Adrenal gland (tissue), 12 donors: Measurements from ENCODE around the gene C2orf42. TPM values are rescaled to one million over a fixed set of nuclear protein-coding genes. Genes with fewer than 3 reads are reported as not detected.

Experiments used
- DNase-seq, 7 donors: peaks; one replicate each; pipeline ENCODE4 v3.0.0-alpha.2; 2019 to 2020
- H3K27ac ChIP-seq, 5 donors: fragments of 200-600 bp; sonication (generic) in 4 of 5; 1 replicate in 3 of 5; 2 replicates in 2 of 5; pipeline versions ENCODE4 v1.5.1 to v1.8.0; 2016 to 2020; ENCODE audit warnings: mild to moderate bottlenecking in 1 of 5
- H3K27me3 ChIP-seq: fragments of 200-600 bp; 2 replicates; pipeline ENCODE4 v1.8.0; 2021
- H3K36me3 ChIP-seq, 2 donors: fragments of 200-600 bp; replicated peaks in 1 of 2; 1 replicate in 1 of 2; 2 replicates in 1 of 2; pipeline versions ENCODE4 v1.5.1 to v1.8.0; 2018 to 2022
- H3K4me1 ChIP-seq, 2 donors: fragments of 200-600 bp; replicated peaks in 1 of 2; 1 replicate in 1 of 2; 2 replicates in 1 of 2; pipeline versions ENCODE4 v1.5.1 to v1.8.0; 2018 to 2021
- H3K4me3 ChIP-seq, 4 donors: fragments of 200-600 bp; sonication (generic) in 3 of 4; one replicate each; pipeline ENCODE4 v1.5.1; 2016 to 2018
- H3K9me3 ChIP-seq, 3 donors: fragments of 200-600 bp; sonication (generic) in 1 of 3; replicated peaks in 1 of 3; 1 replicate in 2 of 3; 2 replicates in 1 of 3; pipeline versions ENCODE4 v1.5.1 to v1.8.0; 2016 to 2021
- POLR2A ChIP-seq, 2 donors: fragments of 450-650 bp; IDR thresholded peaks; one replicate each; pipeline ENCODE4 v1.6.1; 2017; ENCODE audit warnings: antibody characterized with exemption in 2 of 2, mild to moderate bottlenecking in 2 of 2, moderate library complexity in 1 of 2
- WGBS, 4 donors: extraction: QIAGEN DNeasy Blood & Tissue Kit in 2 of 4; methylation state at CpG; one replicate each; pipeline versions ENCODE4 v1.1.5 to v1.1.7; 2013 to 2017; 5-methylcytosine and 5-hydroxymethylcytosine counted together
- intact Hi-C, 2 donors: fragments of 100-400 bp; cut with DNase I; formaldehyde crosslinking; loops; one replicate each; pipeline versions ENCODE4 v1.14.1 to v1.15.0; 2022 to 2023
- polyA plus RNA-seq, 3 donors: library from polyadenylated mRNA; stranded (reverse); fragments of 200-250 nt in 2 of 3; fragments of 350-450 nt in 1 of 3; fragmentation: Illumina TruSeq in 1 of 3; extraction: RNeasy Lipid Tissue Mini Kit (QIAGEN cat#74804) in 1 of 3; gene quantifications; one replicate each; pipeline ENCODE4 v1.2.3, GENCODE V29; 2013 to 2014
- total RNA-seq, 9 donors: library from RNA; depleted of rRNA in 4 of 9; stranded (reverse); fragments of >200 nt in 4 of 9; fragments of 120-200 nt in 1 of 9; fragmentation: NEBNext Ultra II Directional in 1 of 9; extraction: Animal tissue kit (Norgen Biotek cat#: 25700) in 1 of 9; gene quantifications; one replicate each; pipeline versions ENCODE4 v1.1.0 to v1.2.4, GENCODE V29; 2013 to 2023
- TF ChIP-seq, protein P1 (sequence below), 6 experiments: fragments of 450-650 bp in 4 of 6; fragments of 200-600 bp in 2 of 6; sonication (generic) in 1 of 6; IDR thresholded peaks; 1 replicate in 5 of 6; 2 replicates in 1 of 6; pipeline versions ENCODE4 v1.5.1 to v1.8.0; 2016 to 2021; ENCODE audit warnings: antibody characterized with exemption in 6 of 6, mild to moderate bottlenecking in 2 of 6, moderate library complexity in 1 of 6
- donor health status: healthy with polysubstance abuse.
- donor health status: Bipolar disorder and iron deficiency.
- donor health status: DM: yes; HTN: yes; CAD: no.
- donor health status: DM: no; HTN: no; CAD: no.
- donor health status: DM: no; HTN: no; CAD: no.
- donor health status: DM: yes; HTN: yes; CAD: no.

Gene C2orf42
- total and polyA plus RNA-seq, 12 donors: 8.0 to 33.7 (median 16.5) TPM

- intact Hi-C loops: loop anchor here (5.0 to 10.0 kb wide), 2 partner anchors 56 to 229 kb away; partner anchors contain the start of genes PCBP1 (in 2 of the 2) and MXD1 (in 1 of the 2)
- Histone ChIP-seq H3K4me1 (peaks cover 11 to 19% of the 10 kb centered on the region in 2 donors), H3K36me3 (no peaks in the 10 kb centered on the region), H3K27me3 (no peaks in the 10 kb centered on the region), H3K4me3 (peak overlapping the region in 2 of 4 donors; percentile 33 to 52), H3K27ac (peak overlapping the region; percentile 84 to 100 (median 94)), H3K9me3 (no peaks in the 10 kb centered on the region)
- peak; percentile 13 to 35 for TF ChIP-seq POLR2A (IDR thresholded peaks at IDR 0.05)
- TF ChIP-seq, protein P1, sequence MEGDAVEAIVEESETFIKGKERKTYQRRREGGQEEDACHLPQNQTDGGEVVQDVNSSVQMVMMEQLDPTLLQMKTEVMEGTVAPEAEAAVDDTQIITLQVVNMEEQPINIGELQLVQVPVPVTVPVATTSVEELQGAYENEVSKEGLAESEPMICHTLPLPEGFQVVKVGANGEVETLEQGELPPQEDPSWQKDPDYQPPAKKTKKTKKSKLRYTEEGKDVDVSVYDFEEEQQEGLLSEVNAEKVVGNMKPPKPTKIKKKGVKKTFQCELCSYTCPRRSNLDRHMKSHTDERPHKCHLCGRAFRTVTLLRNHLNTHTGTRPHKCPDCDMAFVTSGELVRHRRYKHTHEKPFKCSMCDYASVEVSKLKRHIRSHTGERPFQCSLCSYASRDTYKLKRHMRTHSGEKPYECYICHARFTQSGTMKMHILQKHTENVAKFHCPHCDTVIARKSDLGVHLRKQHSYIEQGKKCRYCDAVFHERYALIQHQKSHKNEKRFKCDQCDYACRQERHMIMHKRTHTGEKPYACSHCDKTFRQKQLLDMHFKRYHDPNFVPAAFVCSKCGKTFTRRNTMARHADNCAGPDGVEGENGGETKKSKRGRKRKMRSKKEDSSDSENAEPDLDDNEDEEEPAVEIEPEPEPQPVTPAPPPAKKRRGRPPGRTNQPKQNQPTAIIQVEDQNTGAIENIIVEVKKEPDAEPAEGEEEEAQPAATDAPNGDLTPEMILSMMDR (IDR thresholded peaks at IDR 0.05): no peak
- peak; percentile 67 to 88 (median 73) for DNase-seq
- 55 to 61% (median 57%) methylated on average over 18 of the region's 18 CpGs for WGBS, 4 donors
These were observed 47.3 kb downstream of the C2orf42 start for GRCh38 chr2:70143314-70144150.

DNA sequence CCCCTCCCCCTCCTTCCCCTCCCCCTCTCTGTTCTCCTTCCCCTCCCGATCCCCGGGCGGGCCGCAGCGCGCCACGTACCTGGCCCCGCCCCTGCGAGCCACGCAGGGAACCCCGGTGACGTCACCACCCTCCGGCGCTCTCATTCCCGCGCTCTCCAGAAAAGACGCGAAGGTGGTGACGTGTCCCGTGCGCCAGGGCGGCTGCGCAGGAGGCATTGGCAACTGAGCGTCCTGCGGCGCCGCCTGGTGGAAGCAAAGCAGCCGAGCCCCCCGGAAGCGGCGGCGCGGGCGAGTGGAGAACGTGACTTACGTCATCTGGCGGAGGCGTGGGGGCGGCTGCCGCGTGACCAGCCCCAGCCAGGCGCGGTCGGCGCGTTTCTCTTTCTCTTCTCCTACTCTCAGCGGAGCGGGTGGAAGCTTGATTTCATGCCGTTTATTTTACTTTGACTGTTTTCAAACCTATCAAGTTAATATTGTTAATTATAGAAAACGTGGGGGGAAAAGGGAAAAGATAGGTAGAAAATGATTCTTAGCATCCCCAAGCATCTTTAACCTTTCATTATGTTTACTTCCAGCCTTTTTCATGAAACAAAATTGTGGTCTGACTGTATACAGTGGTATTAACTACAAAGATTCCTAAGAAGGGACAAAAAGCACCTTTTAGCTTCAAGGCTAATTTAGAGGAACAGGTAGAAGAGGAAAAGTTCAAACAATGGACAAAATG, 48.1 kb downstream of the C2orf42 start:
- H3K4me1 ChIP-seq: peaks cover 11 to 19% of the 10 kb centered on the region in 2 donors
- H3K4me3 ChIP-seq: peak overlapping the region in 2 of 4 donors; percentile 33 to 68
- intact Hi-C loops: loop anchor here (5.0 to 10.0 kb wide), 2 partner anchors 55 to 228 kb away; partner anchors contain the start of genes PCBP1 (in 2 of the 2) and MXD1 (in 1 of the 2)
- 0 to 2% (median 1%) methylated on average over 16 to 50 of the region's 50 CpGs for WGBS, 4 donors
- H3K36me3 ChIP-seq: no peaks in the 10 kb centered on the region
- peak overlapping the region; percentile 84 to 100 (median 98) for H3K27ac ChIP-seq
- DNase-seq: peak; percentile 99 to 100 (median 100)
- TF ChIP-seq, protein P1 (IDR thresholded peaks at IDR 0.05): peak; percentile 89 to 100 (median 99)
- TF ChIP-seq POLR2A (IDR thresholded peaks at IDR 0.05): peak; percentile 69 to 85
- H3K9me3 ChIP-seq: no peaks in the 10 kb centered on the region
- no peaks in the 10 kb centered on the region for H3K27me3 ChIP-seq

DNA sequence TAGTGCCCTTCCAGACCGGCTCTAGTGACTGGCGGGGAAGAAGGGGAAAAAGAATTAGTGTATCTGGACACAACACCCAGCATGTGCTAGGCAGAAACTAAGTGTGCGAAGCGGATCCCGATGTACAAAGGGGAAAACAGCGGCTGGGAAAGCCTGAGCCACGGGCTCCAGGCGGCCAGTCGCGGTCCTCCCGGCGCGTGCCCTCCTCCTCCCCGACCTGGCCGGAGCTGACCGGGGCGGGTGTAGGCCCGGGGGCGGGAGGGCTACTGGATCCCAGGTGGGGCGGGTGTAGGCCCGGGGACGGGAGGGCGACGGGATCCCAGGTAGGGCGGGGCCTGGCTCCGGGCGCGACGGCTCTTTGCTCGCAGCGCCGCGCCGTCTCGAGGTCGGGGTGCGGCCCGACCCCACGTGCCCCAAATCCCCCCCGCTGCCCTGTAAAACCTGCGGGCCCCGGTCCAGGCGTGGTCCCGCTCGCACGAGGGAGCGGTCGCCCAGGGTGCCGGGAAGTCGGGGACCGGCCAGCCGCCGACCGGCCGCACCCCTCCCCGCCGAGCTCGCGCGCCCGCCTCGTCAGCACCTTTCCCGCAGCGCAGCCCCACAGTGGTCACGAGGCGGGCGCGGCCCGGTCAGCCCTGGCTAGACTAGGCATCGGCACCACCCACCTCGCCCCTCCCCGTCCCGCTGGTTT, 48.8 kb downstream of the C2orf42 start:
- WGBS, 4 donors: 0 to 1% (median 1%) methylated on average over 13 to 73 of the region's 73 CpGs
- TF ChIP-seq, protein P1 (IDR thresholded peaks at IDR 0.05): no peak
- TF ChIP-seq POLR2A (IDR thresholded peaks at IDR 0.05): peak; percentile 90 to 95

More for the DNA sequence above, 48.8 kb downstream of the C2orf42 start:
- H3K9me3 ChIP-seq: no peaks in the 10 kb centered on the region
- no peaks in the 10 kb centered on the region for H3K27me3 ChIP-seq
- peak overlapping the region; percentile 32 to 68 (median 50) for H3K4me3 ChIP-seq
- no peaks in the 10 kb centered on the region for H3K36me3 ChIP-seq
- peak overlapping the region; percentile 96 to 100 (median 98) for H3K27ac ChIP-seq
- peak in 5 of 7 donors; percentile 75 to 86 (median 80) for DNase-seq
- peaks cover 11 to 19% of the 10 kb centered on the region in 2 donors for H3K4me1 ChIP-seq
- intact Hi-C loops: loop anchor here (5.0 to 10.0 kb wide), 2 partner anchors 55 to 227 kb away; partner anchors contain the start of genes PCBP1 (in 2 of the 2) and MXD1 (in 1 of the 2)
